ENCODE measurements around the gene CAPN9.

CAPN9 gene

DNA sequence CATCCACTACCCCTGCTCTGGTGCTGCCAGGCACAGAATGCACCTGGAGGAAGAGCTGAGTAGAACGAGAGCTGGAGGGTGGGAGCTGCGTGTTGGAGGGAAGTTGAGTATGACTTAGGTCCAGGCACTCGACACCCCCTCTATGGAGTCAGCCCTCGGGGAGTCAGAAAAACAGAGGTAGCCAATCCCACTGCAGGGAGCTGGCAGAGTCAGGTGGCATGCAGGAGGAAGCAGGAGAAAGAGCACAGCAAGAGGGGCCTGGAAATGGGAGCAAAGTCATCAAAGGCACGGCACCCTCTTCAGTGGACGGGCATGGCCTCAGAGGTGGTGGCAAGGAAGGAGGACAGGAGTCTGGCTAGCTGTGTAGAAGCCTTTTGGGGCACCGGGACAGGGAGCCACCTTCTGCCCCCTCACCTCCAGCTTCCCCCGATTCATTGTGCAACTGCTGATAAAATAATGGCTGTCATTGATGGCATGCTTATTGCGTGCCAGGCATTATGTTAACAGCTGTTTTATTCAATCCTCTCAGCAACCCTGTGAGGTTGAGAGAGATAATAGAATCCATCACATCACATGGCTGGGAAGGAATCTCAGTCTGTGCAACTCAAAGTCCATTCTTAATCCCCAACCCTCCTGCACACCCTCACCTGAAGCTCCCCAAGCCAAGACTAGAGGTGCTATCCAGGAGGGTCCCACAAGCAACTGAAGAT, 79.1 kb downstream of the CAPN9 start:
- peak overlapping the region; percentile 87 to 88 for H3K27ac ChIP-seq
- H3K4me1 ChIP-seq: peaks cover 0 to 82% (median 62%) of the 10 kb centered on the region in 4 donors
- DNase-seq: no peak

DNA sequence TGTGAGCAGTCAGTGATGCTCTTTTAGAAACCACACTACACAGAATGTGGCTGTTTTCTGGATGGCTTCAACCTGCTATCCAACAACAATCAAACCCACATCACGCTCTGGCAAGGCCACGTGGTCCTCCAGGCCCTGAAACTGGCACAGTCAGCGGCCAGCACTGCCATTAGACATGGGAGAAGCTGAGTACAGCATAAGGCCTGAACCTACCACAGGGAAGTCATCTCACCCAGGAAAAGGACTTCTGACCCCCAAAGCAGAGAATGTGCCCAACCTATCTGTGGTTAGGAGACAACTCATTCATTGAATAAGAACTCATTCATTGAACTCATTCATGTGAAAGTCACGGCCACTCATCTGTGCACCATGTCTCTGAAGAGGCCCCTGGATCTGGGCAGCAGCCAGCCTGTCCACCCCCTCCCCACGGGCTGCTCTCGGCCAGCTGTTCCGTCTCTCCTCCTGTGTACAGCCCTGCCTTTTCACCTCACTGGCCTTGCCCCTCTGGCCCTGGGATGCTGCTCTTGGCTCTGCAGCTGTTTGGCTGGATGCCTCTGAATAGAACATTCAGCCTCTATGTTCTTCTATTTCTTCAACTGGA, 80.0 kb downstream of the CAPN9 start:
- Histone ChIP-seq H3K27ac (peak overlapping the region; percentile 87 to 88), H3K36me3 (no peaks in the 10 kb centered on the region), H3K27me3 (no peaks in the 10 kb centered on the region), H3K4me1 (peaks cover 0 to 86% (median 67%) of the 10 kb centered on the region in 4 donors), H3K9me3 (no peaks in the 10 kb centered on the region), H3K4me3 (no peak overlapping the region)
- intact Hi-C loops (cut with DNase I; ENCODE audit: low total_unique reads): no loop called here
- TF ChIP-seq, protein P1, sequence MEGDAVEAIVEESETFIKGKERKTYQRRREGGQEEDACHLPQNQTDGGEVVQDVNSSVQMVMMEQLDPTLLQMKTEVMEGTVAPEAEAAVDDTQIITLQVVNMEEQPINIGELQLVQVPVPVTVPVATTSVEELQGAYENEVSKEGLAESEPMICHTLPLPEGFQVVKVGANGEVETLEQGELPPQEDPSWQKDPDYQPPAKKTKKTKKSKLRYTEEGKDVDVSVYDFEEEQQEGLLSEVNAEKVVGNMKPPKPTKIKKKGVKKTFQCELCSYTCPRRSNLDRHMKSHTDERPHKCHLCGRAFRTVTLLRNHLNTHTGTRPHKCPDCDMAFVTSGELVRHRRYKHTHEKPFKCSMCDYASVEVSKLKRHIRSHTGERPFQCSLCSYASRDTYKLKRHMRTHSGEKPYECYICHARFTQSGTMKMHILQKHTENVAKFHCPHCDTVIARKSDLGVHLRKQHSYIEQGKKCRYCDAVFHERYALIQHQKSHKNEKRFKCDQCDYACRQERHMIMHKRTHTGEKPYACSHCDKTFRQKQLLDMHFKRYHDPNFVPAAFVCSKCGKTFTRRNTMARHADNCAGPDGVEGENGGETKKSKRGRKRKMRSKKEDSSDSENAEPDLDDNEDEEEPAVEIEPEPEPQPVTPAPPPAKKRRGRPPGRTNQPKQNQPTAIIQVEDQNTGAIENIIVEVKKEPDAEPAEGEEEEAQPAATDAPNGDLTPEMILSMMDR (IDR thresholded peaks at IDR 0.05): no peak
- DNase-seq: peak; percentile 68 to 87

More for the DNA sequence above, 79.1 kb downstream of the CAPN9 start:
- Histone ChIP-seq H3K27me3 (no peaks in the 10 kb centered on the region), H3K9me3 (no peaks in the 10 kb centered on the region), H3K4me3 (no peak overlapping the region), H3K36me3 (no peaks in the 10 kb centered on the region)
- TF ChIP-seq, protein P1 (IDR thresholded peaks at IDR 0.05): no peak
- intact Hi-C loops (cut with DNase I; ENCODE audit: low total_unique reads): no loop called here

DNA sequence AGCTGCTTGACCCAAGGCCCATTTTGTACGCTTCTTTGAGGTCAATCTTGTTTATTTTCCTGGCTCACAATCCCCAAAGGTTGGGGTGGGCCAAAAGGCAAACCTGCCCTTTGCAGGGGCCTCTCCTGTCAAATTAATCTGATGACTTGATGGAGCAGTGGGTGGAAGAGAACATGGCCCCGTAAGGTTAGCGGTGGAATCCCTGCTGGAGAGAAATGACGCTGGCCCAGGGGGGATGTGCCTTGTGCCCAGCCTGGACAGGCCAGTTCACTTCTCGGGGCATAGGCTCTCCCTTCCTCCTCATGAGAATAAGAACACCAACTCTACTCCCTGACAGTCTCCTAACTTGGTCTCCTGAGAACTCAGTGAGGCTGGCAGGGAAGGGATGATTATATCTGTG, 80.6 kb downstream of the CAPN9 start:
- H3K4me1 ChIP-seq: peaks cover 0 to 86% (median 68%) of the 10 kb centered on the region in 4 donors
- intact Hi-C loops (cut with DNase I; ENCODE audit: low total_unique reads): no loop called here
- DNase-seq: peak in 1 of 2 donors; percentile 70
- no peaks in the 10 kb centered on the region for H3K9me3 ChIP-seq
- H3K27ac ChIP-seq: peak overlapping the region; percentile 87 to 88
- H3K36me3 ChIP-seq: no peaks in the 10 kb centered on the region
- no peaks in the 10 kb centered on the region for H3K27me3 ChIP-seq
- no peak overlapping the region for H3K4me3 ChIP-seq
- TF ChIP-seq, protein P1 (IDR thresholded peaks at IDR 0.05): no peak

DNA sequence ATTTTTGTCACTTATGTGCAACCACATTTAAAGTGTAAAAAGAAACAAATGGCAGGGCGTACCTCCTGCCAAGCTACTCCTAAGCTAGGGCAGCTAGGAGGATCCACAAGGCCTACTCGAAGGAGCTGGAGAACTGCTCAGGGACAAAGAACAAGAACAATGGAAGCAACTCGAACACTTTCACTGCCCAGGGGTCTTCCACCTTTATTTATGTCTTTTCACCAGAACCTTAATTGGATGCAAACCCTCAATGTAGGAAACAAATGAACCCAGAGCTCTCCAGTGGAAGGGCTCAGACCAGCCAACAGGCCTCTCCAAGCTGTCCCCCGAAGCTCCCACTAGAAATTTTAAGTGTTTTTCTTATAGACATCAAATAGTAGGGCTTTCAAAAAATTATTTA, 81.2 kb downstream of the CAPN9 start:
- H3K4me3 ChIP-seq: no peak overlapping the region
- peak overlapping the region; percentile 87 to 88 for H3K27ac ChIP-seq
- no peaks in the 10 kb centered on the region for H3K9me3 ChIP-seq
- intact Hi-C loops (cut with DNase I; ENCODE audit: low total_unique reads): no loop called here
- H3K4me1 ChIP-seq: peaks cover 0 to 83% (median 63%) of the 10 kb centered on the region in 4 donors
- DNase-seq: no peak
- no peaks in the 10 kb centered on the region for H3K36me3 ChIP-seq
- no peaks in the 10 kb centered on the region for H3K27me3 ChIP-seq
- TF ChIP-seq, protein P1 (IDR thresholded peaks at IDR 0.05): no peak

DNA sequence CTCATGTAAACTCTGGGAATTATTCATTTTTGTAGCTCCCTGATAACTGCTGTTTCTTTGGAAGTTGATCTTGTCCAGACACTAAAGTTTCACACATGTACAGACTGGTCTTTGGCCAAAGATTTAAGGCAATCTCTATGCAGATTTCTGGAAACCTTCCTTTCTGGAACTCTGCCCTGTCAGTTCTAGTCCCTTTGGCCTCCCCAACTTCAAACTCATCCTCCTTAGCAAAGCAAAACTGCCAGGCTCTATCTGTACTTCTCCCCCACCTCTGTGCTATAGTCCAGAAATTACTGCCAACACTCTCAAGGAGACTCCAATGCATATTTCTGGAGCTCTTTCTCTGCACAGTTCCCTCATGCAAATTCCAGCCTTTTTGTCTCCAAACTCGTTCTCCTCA, 84.6 kb downstream of the CAPN9 start:
- Histone ChIP-seq H3K27ac (no peak overlapping the region), H3K27me3 (no peaks in the 10 kb centered on the region), H3K36me3 (peaks cover 0 to 5% (median 1%) of the 10 kb centered on the region in 3 donors), H3K4me1 (peaks cover 0 to 81% (median 35%) of the 10 kb centered on the region in 4 donors), H3K4me3 (no peak overlapping the region), H3K9me3 (no peaks in the 10 kb centered on the region)
- TF ChIP-seq, protein P1 (IDR thresholded peaks at IDR 0.05): no peak
- no peak for DNase-seq
- intact Hi-C loops (cut with DNase I; ENCODE audit: low total_unique reads): no loop called here

Measured in tibial artery (tissue), 4 donors.